Measurements from ENCODE around the gene CLCF1. TPM values are rescaled to one million over a fixed set of nuclear protein-coding genes. Genes with fewer than 3 reads are reported as not detected.

CLCF1 gene
- total RNA-seq, 3 donors from 2014 or later = 3.2 to 11.1 (median 10.2) TPM

- H3K27ac ChIP-seq = peak overlapping the region; percentile 91 to 96
- no peak for TF ChIP-seq CTCF (IDR thresholded peaks at IDR 0.05)
- TF ChIP-seq POLR2AphosphoS5 (IDR thresholded peaks at IDR 0.05) = no peak
- TF ChIP-seq POLR2A (IDR thresholded peaks at IDR 0.05) = no peak
- H3K9me3 ChIP-seq = no peaks in the 10 kb centered on the region
- no peaks in the 10 kb centered on the region for H3K27me3 ChIP-seq
- no peak for DNase-seq (ENCODE audit: low spot score in 2 of 2)
- H3K36me3 ChIP-seq = no peaks in the 10 kb centered on the region
- H3K4me1 ChIP-seq = peaks cover 14 to 18% of the 10 kb centered on the region in 2 donors
- intact Hi-C loops (cut with DNase I; ENCODE audit: low total_unique reads) = no loop called here
- peak overlapping the region; percentile 75 to 94 (median 85) for H3K4me3 ChIP-seq
These were observed 1.5 kb downstream of the CLCF1 start for GRCh38 chr11:67371911-67372320.

- peak overlapping the region; percentile 91 to 96 for H3K27ac ChIP-seq
- H3K4me3 ChIP-seq = peak overlapping the region; percentile 75 to 94 (median 85)
- H3K36me3 ChIP-seq = no peaks in the 10 kb centered on the region
- DNase-seq (ENCODE audit: low spot score in 2 of 2) = no peak
- H3K27me3 ChIP-seq = no peaks in the 10 kb centered on the region
- intact Hi-C loops (cut with DNase I; ENCODE audit: low total_unique reads) = no loop called here
- peaks cover 18 to 24% of the 10 kb centered on the region in 2 donors for H3K4me1 ChIP-seq
- peak in 2 of 3 donors; percentile 62 to 72 for TF ChIP-seq CTCF (IDR thresholded peaks at IDR 0.05)
- TF ChIP-seq POLR2AphosphoS5 (IDR thresholded peaks at IDR 0.05) = peak in 1 of 3 donors; percentile 22
- no peak for TF ChIP-seq POLR2A (IDR thresholded peaks at IDR 0.05)
- H3K9me3 ChIP-seq = no peaks in the 10 kb centered on the region
These were observed 2.0 kb downstream of the CLCF1 start for GRCh38 chr11:67371189-67371910.

- TF ChIP-seq POLR2AphosphoS5 (IDR thresholded peaks at IDR 0.05) (no peak), CTCF (IDR thresholded peaks at IDR 0.05) (no peak), POLR2A (IDR thresholded peaks at IDR 0.05) (no peak)
- intact Hi-C loops (cut with DNase I; ENCODE audit: low total_unique reads) = no loop called here
- Histone ChIP-seq H3K27me3 (no peaks in the 10 kb centered on the region), H3K36me3 (no peaks in the 10 kb centered on the region), H3K9me3 (no peaks in the 10 kb centered on the region), H3K4me1 (peaks cover 23 to 31% of the 10 kb centered on the region in 2 donors), H3K27ac (peak overlapping the region; percentile 91 to 96), H3K4me3 (peak overlapping the region in 1 of 3 donors; percentile 94)
- no peak for DNase-seq (ENCODE audit: low spot score in 2 of 2)
These were observed 2.9 kb downstream of the CLCF1 start for GRCh38 chr11:67370351-67371076.

GRCh38 chr11:67369801-67370284 is 3.6 kb downstream of the CLCF1 start:
- Histone ChIP-seq H3K4me1 (peaks cover 23 to 24% of the 10 kb centered on the region in 2 donors), H3K9me3 (no peaks in the 10 kb centered on the region), H3K27ac (peak overlapping the region; percentile 91 to 96), H3K4me3 (peak overlapping the region in 1 of 3 donors; percentile 94), H3K27me3 (no peaks in the 10 kb centered on the region), H3K36me3 (no peaks in the 10 kb centered on the region)
- no peak for DNase-seq (ENCODE audit: low spot score in 2 of 2)
- intact Hi-C loops (cut with DNase I; ENCODE audit: low total_unique reads) = no loop called here
- TF ChIP-seq CTCF (IDR thresholded peaks at IDR 0.05) (no peak), POLR2AphosphoS5 (IDR thresholded peaks at IDR 0.05) (no peak), POLR2A (IDR thresholded peaks at IDR 0.05) (no peak)

GRCh38 chr11:67369275-67369674 is 4.1 kb downstream of the CLCF1 start:
- Histone ChIP-seq H3K4me3 (no peak overlapping the region), H3K36me3 (no peaks in the 10 kb centered on the region), H3K27me3 (no peaks in the 10 kb centered on the region), H3K9me3 (no peaks in the 10 kb centered on the region), H3K4me1 (peaks cover 18 to 23% of the 10 kb centered on the region in 2 donors), H3K27ac (peak overlapping the region; percentile 91 to 96)
- TF ChIP-seq POLR2AphosphoS5 (IDR thresholded peaks at IDR 0.05) (no peak), POLR2A (IDR thresholded peaks at IDR 0.05) (no peak), CTCF (IDR thresholded peaks at IDR 0.05) (no peak)
- intact Hi-C loops (cut with DNase I; ENCODE audit: low total_unique reads) = no loop called here
- no peak for DNase-seq (ENCODE audit: low spot score in 2 of 2)
